ENCODE measurements around the gene C5AR2.

The C5AR2 gene

GRCh38 chr19:47351548-47351947, 19.6 kb downstream of the C5AR2 start:
- no peak overlapping the region for H3K4me3 ChIP-seq (ENCODE audit: low read length)
- no peak for TF ChIP-seq CTCF (conservative IDR thresholded peaks at IDR 0.05; ENCODE audit: low read length)
- peak; percentile 24 for DNase-seq (ENCODE audit: low read depth)

- no peak for DNase-seq (ENCODE audit: low read depth)
- H3K4me3 ChIP-seq (ENCODE audit: low read length) = no peak overlapping the region
- TF ChIP-seq CTCF (conservative IDR thresholded peaks at IDR 0.05; ENCODE audit: low read length) = no peak
Measured at GRCh38 chr19:47352095-47352494, 20.1 kb downstream of the C5AR2 start.

GRCh38 chr19:47353307-47353712, 21.3 kb downstream of the C5AR2 start:
- no peak for DNase-seq (ENCODE audit: low read depth)
- TF ChIP-seq CTCF (conservative IDR thresholded peaks at IDR 0.05; ENCODE audit: low read length) = no peak
- no peak overlapping the region for H3K4me3 ChIP-seq (ENCODE audit: low read length)

- DNase-seq (ENCODE audit: low read depth) = no peak
- no peak overlapping the region for H3K4me3 ChIP-seq (ENCODE audit: low read length)
- no peak for TF ChIP-seq CTCF (conservative IDR thresholded peaks at IDR 0.05; ENCODE audit: low read length)
Measured at GRCh38 chr19:47356900-47357299, 24.9 kb downstream of the C5AR2 start.

GRCh38 chr19:47357788-47358680, 26.1 kb downstream of the C5AR2 start:
- no peak for DNase-seq (ENCODE audit: low read depth)
- peak; percentile 11; the same call in 1 of the 2 replicates for TF ChIP-seq CTCF (conservative IDR thresholded peaks at IDR 0.05; ENCODE audit: low read length)
- no peak overlapping the region for H3K4me3 ChIP-seq (ENCODE audit: low read length)

- TF ChIP-seq CTCF (conservative IDR thresholded peaks at IDR 0.05; ENCODE audit: low read length) = no peak
- no peak overlapping the region for H3K4me3 ChIP-seq (ENCODE audit: low read length)
- no peak for DNase-seq (ENCODE audit: low read depth)
Measured at GRCh38 chr19:47358936-47359335, 27.0 kb downstream of the C5AR2 start.

GRCh38 chr19:47362321-47362720, 30.3 kb downstream of the C5AR2 start:
- DNase-seq (ENCODE audit: low read depth) = no peak
- no peak for TF ChIP-seq CTCF (conservative IDR thresholded peaks at IDR 0.05; ENCODE audit: low read length)
- no peak overlapping the region for H3K4me3 ChIP-seq (ENCODE audit: low read length)

Data from AG10803 (cell line).